ENCODE results near the gene PPP1R3A. TPM values are rescaled to one million over a fixed set of nuclear protein-coding genes. Genes with fewer than 3 reads are reported as not detected.

PPP1R3A gene
- total RNA-seq, 1 donor from 2014 or later, result not detected

DNA sequence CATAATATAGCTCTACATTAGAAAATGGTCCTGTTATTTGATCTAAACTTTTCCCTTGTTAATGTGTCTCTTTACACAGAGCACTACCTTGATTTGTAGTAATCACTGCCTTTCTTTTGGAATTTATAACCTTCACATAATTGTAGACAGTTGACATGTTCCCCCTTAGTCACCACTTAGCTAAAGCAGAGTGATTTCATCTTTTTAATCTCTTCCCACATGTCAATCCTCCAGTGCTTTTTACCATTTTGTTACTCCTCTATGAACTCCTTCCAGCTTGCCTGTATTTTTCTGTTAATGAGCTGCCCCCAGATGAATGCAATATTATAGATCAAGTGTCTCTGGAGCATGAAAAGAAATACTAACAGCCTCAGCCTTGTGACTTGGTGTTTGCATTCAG is 2.6 kb upstream of the PPP1R3A start:
- intact Hi-C loops (cut with DNase I), result no loop called here
- Histone ChIP-seq H3K4me3 (no peak overlapping the region), H3K27me3 (no peaks in the 10 kb centered on the region), H3K36me3 (no peaks in the 10 kb centered on the region), H3K9me3 (no peaks in the 10 kb centered on the region), H3K27ac (no peak overlapping the region), H3K4me1 (no peaks in the 10 kb centered on the region)
- DNase-seq (no peak), ATAC-seq (no peak)
- TF ChIP-seq, protein P1, sequence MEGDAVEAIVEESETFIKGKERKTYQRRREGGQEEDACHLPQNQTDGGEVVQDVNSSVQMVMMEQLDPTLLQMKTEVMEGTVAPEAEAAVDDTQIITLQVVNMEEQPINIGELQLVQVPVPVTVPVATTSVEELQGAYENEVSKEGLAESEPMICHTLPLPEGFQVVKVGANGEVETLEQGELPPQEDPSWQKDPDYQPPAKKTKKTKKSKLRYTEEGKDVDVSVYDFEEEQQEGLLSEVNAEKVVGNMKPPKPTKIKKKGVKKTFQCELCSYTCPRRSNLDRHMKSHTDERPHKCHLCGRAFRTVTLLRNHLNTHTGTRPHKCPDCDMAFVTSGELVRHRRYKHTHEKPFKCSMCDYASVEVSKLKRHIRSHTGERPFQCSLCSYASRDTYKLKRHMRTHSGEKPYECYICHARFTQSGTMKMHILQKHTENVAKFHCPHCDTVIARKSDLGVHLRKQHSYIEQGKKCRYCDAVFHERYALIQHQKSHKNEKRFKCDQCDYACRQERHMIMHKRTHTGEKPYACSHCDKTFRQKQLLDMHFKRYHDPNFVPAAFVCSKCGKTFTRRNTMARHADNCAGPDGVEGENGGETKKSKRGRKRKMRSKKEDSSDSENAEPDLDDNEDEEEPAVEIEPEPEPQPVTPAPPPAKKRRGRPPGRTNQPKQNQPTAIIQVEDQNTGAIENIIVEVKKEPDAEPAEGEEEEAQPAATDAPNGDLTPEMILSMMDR (IDR thresholded peaks at IDR 0.05), result no peak

DNA sequence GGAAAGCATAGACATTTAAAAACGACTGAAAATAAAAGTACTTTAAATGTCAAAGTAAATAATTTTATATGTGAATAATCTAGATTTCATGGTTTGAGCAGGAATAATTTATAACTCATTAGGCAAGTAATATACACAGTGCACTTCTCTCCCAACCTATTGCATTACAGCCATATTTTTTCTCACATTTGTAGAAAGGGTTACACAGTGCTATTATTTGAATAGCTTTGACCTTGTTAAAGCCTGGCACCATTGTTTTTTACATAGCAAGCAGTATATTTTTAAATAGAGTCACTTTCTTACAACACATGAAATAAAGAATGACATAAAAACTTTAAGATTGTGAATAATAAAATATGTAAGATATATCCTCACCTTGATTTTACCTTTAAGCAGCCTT is 969 bp downstream of the PPP1R3A start:
- no peak overlapping the region for H3K27ac ChIP-seq
- TF ChIP-seq, protein P1 (IDR thresholded peaks at IDR 0.05), result no peak
- intact Hi-C loops (cut with DNase I), result no loop called here
- H3K27me3 ChIP-seq, result no peaks in the 10 kb centered on the region
- H3K36me3 ChIP-seq, result no peaks in the 10 kb centered on the region
- DNase-seq, result no peak
- no peak for ATAC-seq
- H3K4me1 ChIP-seq, result no peaks in the 10 kb centered on the region
- H3K9me3 ChIP-seq, result no peaks in the 10 kb centered on the region
- no peak overlapping the region for H3K4me3 ChIP-seq

DNA sequence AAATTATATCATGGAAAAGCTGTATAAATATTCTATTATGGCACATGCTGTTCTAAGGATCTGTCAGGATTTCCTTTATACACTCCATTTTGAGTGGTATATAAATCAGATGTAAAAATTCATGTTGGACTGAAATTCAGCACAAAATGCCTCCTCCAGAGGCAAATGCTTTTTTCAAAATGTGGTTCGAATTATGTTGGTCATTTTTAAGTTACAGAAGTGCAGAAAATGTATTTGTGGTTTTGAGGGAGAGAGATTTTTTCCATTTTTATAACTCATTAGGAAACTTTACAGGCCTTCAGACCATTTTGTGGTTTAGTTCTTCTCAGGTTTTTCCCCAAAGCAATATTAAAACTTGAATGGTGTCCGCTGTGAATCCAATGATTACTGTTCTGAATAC is 2.9 kb downstream of the PPP1R3A start:
- no peak overlapping the region for H3K4me3 ChIP-seq
- H3K27me3 ChIP-seq, result no peaks in the 10 kb centered on the region
- TF ChIP-seq, protein P1 (IDR thresholded peaks at IDR 0.05), result no peak
- ATAC-seq (no peak), DNase-seq (no peak)
- no peaks in the 10 kb centered on the region for H3K9me3 ChIP-seq
- H3K27ac ChIP-seq, result no peak overlapping the region
- intact Hi-C loops (cut with DNase I), result no loop called here
- H3K36me3 ChIP-seq, result no peaks in the 10 kb centered on the region
- H3K4me1 ChIP-seq, result no peaks in the 10 kb centered on the region

- DNase-seq (no peak), ATAC-seq (no peak)
- no peak overlapping the region for H3K4me3 ChIP-seq
- no peak overlapping the region for H3K27ac ChIP-seq
- TF ChIP-seq, protein P1 (IDR thresholded peaks at IDR 0.05), result no peak
- H3K4me1 ChIP-seq, result no peaks in the 10 kb centered on the region
- no peaks in the 10 kb centered on the region for H3K9me3 ChIP-seq
- intact Hi-C loops (cut with DNase I), result no loop called here
- no peaks in the 10 kb centered on the region for H3K27me3 ChIP-seq
- H3K36me3 ChIP-seq, result no peaks in the 10 kb centered on the region
Observed at GRCh38 chr7:113912876-113913275, 5.9 kb downstream of the PPP1R3A start.

DNA sequence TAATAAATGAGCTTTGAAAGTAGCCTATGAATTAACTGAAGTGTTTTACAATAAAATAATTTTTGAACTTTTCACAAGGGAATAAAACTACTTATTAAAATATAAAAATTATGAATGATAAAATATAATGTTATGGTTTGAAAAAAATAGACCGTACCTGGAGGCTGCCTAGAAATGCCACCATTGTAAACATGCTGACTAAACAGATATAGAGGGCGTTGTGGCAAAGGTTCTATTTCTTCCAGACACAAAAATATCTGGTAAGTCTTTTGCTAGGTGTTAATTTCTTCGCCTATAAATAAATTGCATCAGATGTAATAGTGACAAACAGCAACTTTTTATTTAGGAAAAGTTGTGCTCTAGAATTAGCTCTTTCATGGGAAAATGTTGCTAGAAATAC is 11.2 kb downstream of the PPP1R3A start:
- intact Hi-C loops (cut with DNase I), result no loop called here
- Histone ChIP-seq H3K27me3 (no peaks in the 10 kb centered on the region), H3K9me3 (no peaks in the 10 kb centered on the region), H3K4me1 (no peaks in the 10 kb centered on the region), H3K36me3 (no peaks in the 10 kb centered on the region), H3K27ac (no peak overlapping the region), H3K4me3 (no peak overlapping the region)
- ATAC-seq (no peak), DNase-seq (no peak)
- TF ChIP-seq, protein P1 (IDR thresholded peaks at IDR 0.05), result no peak

- no peak for ATAC-seq
Observed at GRCh38 chr7:113904521-113904920, 14.3 kb downstream of the PPP1R3A start.

More at GRCh38 chr7:113904521-113904920, 14.3 kb downstream of the PPP1R3A start:
- Histone ChIP-seq H3K27ac (no peak overlapping the region), H3K36me3 (no peaks in the 10 kb centered on the region), H3K9me3 (no peaks in the 10 kb centered on the region), H3K4me3 (no peak overlapping the region), H3K4me1 (no peaks in the 10 kb centered on the region), H3K27me3 (no peaks in the 10 kb centered on the region)
- no peak for DNase-seq
- TF ChIP-seq, protein P1 (IDR thresholded peaks at IDR 0.05), result no peak
- intact Hi-C loops (cut with DNase I), result no loop called here
